Measurements from ENCODE around the gene DYNC2LI1. TPM values are rescaled to one million over a fixed set of nuclear protein-coding genes. Genes with fewer than 3 reads are reported as not detected.

Gene DYNC2LI1
- total RNA-seq, 1 donor from 2014 or later, result 34.5 TPM

DNA sequence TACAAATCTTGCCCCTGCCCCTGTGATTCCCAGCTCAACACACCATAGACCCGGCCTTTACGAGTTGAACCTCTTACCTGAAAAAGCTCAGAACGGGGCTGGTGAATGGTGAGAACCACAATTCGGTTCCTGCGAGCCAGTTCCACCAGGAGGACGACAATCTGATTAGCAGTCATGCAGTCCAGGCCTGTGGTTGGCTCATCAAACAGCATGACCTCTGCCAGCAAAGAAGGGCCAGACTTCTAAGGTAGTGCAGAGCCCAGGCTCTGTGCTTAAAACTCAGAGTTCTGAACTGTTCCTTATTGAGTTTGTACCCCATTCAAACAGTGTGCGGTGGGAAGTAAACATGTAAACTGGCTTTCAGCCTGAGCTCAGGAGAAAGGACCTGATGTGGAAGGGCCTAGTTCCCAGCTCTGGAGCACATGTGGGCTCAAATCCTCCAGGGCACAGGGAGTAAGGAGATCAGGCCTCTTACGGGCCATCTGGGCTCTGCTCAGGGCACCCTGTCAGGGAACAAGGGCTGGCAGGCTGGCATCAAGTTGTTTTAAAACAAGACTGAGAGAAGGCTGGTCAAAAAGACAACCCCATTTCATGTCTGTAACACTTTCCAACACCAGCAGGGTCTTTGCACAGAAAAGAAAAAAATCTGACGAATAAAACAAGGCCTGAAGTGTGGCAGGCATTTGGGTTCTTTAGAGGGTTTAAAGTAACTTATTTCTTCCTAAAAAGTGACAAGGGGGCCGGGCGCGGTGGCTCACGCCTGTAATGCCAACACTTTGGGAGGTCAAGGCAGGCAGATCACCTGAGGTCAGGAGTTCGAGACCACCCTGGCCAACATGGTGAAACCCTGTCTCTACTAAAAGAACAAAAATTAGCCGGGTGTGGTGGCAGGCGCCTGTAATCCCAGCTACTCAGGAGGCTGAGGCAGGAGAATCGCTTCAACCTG is 52.7 kb downstream of the DYNC2LI1 start:
- DNase-seq (ENCODE audit: low read depth), result no peak
- Histone ChIP-seq H3K4me3 (ENCODE audit: low read depth, low read length) (no peak overlapping the region), H3K36me3 (ENCODE audit: control insufficient read depth, insufficient read depth, low read length) (no peaks in the 10 kb centered on the region), H3K27me3 (ENCODE audit: control insufficient read depth, insufficient read depth, low read length) (peaks cover 3% of the 10 kb centered on the region)
- TF ChIP-seq, protein P1, sequence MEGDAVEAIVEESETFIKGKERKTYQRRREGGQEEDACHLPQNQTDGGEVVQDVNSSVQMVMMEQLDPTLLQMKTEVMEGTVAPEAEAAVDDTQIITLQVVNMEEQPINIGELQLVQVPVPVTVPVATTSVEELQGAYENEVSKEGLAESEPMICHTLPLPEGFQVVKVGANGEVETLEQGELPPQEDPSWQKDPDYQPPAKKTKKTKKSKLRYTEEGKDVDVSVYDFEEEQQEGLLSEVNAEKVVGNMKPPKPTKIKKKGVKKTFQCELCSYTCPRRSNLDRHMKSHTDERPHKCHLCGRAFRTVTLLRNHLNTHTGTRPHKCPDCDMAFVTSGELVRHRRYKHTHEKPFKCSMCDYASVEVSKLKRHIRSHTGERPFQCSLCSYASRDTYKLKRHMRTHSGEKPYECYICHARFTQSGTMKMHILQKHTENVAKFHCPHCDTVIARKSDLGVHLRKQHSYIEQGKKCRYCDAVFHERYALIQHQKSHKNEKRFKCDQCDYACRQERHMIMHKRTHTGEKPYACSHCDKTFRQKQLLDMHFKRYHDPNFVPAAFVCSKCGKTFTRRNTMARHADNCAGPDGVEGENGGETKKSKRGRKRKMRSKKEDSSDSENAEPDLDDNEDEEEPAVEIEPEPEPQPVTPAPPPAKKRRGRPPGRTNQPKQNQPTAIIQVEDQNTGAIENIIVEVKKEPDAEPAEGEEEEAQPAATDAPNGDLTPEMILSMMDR (IDR thresholded peaks at IDR 0.05; ENCODE audit: insufficient read depth, low read length, poor library complexity, severe bottlenecking), result no peak

DNA sequence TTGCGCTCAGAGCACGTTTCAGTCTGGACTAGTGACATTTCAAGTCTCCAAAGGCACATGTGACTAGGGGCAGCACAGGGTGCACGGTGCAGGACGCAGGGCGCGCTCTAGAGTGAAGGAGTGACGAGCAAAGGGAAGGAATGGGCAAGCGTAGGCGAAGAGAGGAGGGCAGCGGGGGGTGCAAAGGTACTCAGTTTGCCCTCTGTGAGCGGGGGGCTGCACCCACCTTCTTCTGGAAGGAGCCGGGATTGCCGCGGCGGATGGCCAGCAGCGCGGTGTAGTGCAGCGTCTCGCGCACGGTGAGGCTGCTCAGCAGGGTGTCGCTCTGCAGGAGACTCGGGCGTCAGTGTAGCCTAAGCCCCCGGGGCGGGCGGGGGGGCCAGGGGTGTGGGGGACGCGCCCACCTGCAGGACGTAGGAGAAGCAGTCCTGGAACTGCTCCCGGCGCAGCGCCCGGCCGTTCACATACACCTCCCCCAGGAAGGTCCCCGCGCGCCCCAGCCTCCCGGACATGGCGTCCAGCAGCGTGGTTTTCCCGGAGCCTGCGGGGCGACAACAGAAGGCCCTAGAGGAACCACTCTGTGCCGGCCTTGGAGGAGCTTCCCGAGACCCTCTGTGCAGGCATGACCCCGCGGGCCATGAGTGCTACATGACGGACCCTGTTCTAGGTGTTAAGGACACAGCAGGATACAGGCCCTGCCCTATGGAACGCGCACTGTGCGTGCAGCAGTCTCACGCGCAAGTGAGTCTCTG is 57.9 kb downstream of the DYNC2LI1 start:
- Histone ChIP-seq H3K27me3 (ENCODE audit: control insufficient read depth, insufficient read depth, low read length) (peaks cover 6% of the 10 kb centered on the region), H3K4me3 (ENCODE audit: low read depth, low read length) (peak overlapping the region; percentile 33), H3K36me3 (ENCODE audit: control insufficient read depth, insufficient read depth, low read length) (no peaks in the 10 kb centered on the region)
- DNase-seq (ENCODE audit: low read depth), result no peak
- TF ChIP-seq, protein P1 (IDR thresholded peaks at IDR 0.05; ENCODE audit: insufficient read depth, low read length, poor library complexity, severe bottlenecking), result no peak

DNA sequence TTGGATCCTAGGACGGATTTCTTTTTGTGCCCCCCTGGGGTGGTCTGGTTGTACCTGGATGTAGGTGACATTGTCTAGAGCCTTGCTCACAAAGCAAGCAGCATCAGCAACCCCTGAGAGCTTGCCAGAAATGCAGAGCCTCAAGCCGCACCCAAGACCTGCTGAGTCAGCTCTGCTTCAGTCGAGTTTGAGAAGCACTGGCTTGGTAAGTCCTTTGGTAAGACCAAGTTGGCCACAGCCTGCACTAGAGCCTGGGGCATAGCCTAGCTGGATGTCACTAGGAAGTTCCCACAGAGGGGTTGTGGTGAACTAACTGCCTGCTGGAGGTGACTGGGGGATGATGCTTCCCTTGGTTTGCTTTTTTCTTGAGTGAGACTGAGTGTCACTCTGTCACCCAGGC is 58.6 kb downstream of the DYNC2LI1 start:
- no peak for DNase-seq (ENCODE audit: low read depth)
- H3K36me3 ChIP-seq (ENCODE audit: control insufficient read depth, insufficient read depth, low read length), result no peaks in the 10 kb centered on the region
- peaks cover 6% of the 10 kb centered on the region for H3K27me3 ChIP-seq (ENCODE audit: control insufficient read depth, insufficient read depth, low read length)
- TF ChIP-seq, protein P1 (IDR thresholded peaks at IDR 0.05; ENCODE audit: insufficient read depth, low read length, poor library complexity, severe bottlenecking), result no peak
- H3K4me3 ChIP-seq (ENCODE audit: low read depth, low read length), result no peak overlapping the region

DNA sequence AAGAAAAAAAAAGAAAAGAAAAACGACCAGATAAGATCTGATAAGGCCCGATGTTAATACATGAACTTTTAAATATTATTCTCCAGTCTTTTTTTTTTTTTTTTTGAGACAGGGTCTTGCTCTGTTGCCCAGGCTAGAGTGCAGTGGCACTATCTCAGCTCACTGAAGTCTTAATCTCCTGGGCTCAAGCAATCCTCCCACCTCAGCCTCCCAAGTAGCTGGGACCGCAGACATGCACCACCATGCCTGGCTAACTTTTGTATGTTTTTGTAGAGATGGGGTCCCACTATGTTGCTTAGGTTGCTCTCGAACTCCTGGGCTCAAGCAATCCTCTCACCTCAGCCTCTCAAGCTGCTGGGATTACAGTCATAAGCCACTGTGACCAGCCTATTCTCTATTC is 63.2 kb downstream of the DYNC2LI1 start:
- Histone ChIP-seq H3K4me3 (ENCODE audit: low read depth, low read length) (no peak overlapping the region), H3K27me3 (ENCODE audit: control insufficient read depth, insufficient read depth, low read length) (peaks cover under 1% of the 10 kb centered on the region), H3K36me3 (ENCODE audit: control insufficient read depth, insufficient read depth, low read length) (no peaks in the 10 kb centered on the region)
- TF ChIP-seq, protein P1 (IDR thresholded peaks at IDR 0.05; ENCODE audit: insufficient read depth, low read length, poor library complexity, severe bottlenecking), result no peak
- DNase-seq (ENCODE audit: low read depth), result no peak

DNA sequence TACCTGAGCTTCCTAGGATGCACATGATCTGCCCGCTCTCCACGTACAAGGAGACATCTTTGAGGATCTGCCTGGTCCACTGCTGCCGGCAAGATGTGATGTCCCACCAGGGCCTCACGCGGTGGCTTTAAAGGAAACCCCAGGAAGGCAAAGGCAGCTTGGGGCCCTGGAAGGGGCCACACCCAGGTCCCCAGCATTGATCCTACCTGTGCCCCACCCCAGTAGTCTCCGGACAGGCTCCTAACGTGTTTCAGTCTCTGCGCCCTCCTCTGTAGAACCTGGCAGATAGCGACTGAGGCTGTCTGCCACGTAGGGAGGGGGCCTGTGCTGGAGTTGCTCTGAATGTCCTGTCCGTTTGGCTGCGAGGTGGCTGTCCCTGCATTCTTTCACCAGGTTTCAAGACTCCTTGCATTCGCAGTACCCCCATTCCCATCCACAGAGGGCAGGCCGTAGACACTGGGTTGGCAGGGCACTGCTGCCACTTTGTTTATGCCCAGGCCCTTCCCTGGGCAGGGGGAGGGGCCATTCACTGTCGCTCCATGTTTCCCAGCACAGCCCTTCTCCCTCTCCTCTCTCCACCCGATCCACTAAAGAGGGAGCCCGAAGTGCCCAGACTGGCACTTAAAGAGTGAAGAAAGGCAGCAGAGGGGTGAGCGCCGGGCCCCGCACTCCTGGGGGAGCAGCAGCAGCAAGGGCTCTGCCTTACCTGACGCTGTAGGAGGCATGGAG is 64.2 kb downstream of the DYNC2LI1 start:
- no peak for DNase-seq (ENCODE audit: low read depth)
- TF ChIP-seq, protein P1 (IDR thresholded peaks at IDR 0.05; ENCODE audit: insufficient read depth, low read length, poor library complexity, severe bottlenecking), result no peak
- H3K27me3 ChIP-seq (ENCODE audit: control insufficient read depth, insufficient read depth, low read length), result no peaks in the 10 kb centered on the region
- H3K36me3 ChIP-seq (ENCODE audit: control insufficient read depth, insufficient read depth, low read length), result no peaks in the 10 kb centered on the region
- no peak overlapping the region for H3K4me3 ChIP-seq (ENCODE audit: low read depth, low read length)
